Endothelial cell of umbilical vein (primary cell): Measurements from ENCODE around the gene UGT1A9. TPM values are rescaled to one million over a fixed set of nuclear protein-coding genes. Genes with fewer than 3 reads are reported as not detected.

Source experiments
- BruUV-seq: library from RNA; stranded (reverse); fragments of 400-500 nt; replicated peaks from 2 replicates; lab custom pipeline; 2021; lab: Mats Ljungman, UMichigan
- CTCF ChIA-PET: fragments of 300-600, 350-600 bp; sonication (Branson Sonifier 250); formaldehyde crosslinking; loops from one replicate; lab custom pipeline; 2021; ENCODE audit warnings: antibody characterized with exemption, inconsistent platforms; lab: Charles Lee
- POLR2A ChIA-PET: fragments of 300-600, 350-600 bp; sonication (Branson Sonifier 250); formaldehyde crosslinking; loops from one replicate; lab custom pipeline; 2021; ENCODE audit warnings: antibody characterized with exemption, inconsistent platforms; lab: Charles Lee
- DNase-seq: peaks from one replicate; pipeline ENCODE4 v3.0.0-alpha.2; 2011; ENCODE audit warnings: low read depth, low spot score
- FAIRE-seq: peaks from 2 replicates; lab custom pipeline; 2011; peaks lifted over from hg19 to GRCh38; lab: Jason Lieb, UNC
- H2AFZ ChIP-seq: 2 replicates; pipeline ENCODE4 v1.6.0; 2012; ENCODE audit warnings: low read depth, low read length, control low read depth, inconsistent platforms
- H3K27ac ChIP-seq: 2 replicates; pipeline ENCODE4 v1.5.1; 2011; ENCODE audit warnings: low read depth, mild to moderate bottlenecking, control low read depth, low read length, moderate library complexity; ENCODE audit not compliant: insufficient read depth
- H3K27me3 ChIP-seq, 2 experiments: 2 replicates each; pipeline versions ENCODE4 v1.6.0 to v1.6.1; 2011; ENCODE audit warnings: low read length in 2 of 2, mixed read lengths in 1 of 2; ENCODE audit not compliant: control insufficient read depth in 2 of 2, insufficient read depth in 2 of 2
- H3K36me3 ChIP-seq, 2 experiments: 2 replicates in 1 of 2; 3 replicates in 1 of 2; pipeline ENCODE4 v1.5.1; 2011; ENCODE audit warnings: low read length in 2 of 2, mild to moderate bottlenecking in 1 of 2, moderate library complexity in 1 of 2; ENCODE audit not compliant: control insufficient read depth in 2 of 2, insufficient read depth in 2 of 2; ENCODE audit errors: extremely low read depth in 1 of 2
- H3K4me1 ChIP-seq: 3 replicates; pipeline ENCODE4 v1.5.1; 2011; ENCODE audit warnings: mild to moderate bottlenecking, low read length; ENCODE audit not compliant: control insufficient read depth, insufficient read depth; ENCODE audit errors: extremely low read depth
- H3K4me2 ChIP-seq: 2 replicates; pipeline ENCODE4 v1.6.1; 2011; ENCODE audit warnings: low read length, control low read depth, mixed read lengths; ENCODE audit not compliant: insufficient read depth
- H3K4me3 ChIP-seq, 3 experiments: fragments of 200-600 bp in 1 of 3; sonication (generic), shearing (Covaris generic) in 1 of 3; replicated peaks in 1 of 3; 2 replicates each; pipeline ENCODE4 v1.5.1; 2011 to 2016; ENCODE audit warnings: control low read depth in 3 of 3, low read length in 3 of 3, mild to moderate bottlenecking in 2 of 3, inconsistent platforms in 1 of 3, low read depth in 1 of 3, moderate library complexity in 1 of 3; ENCODE audit not compliant: insufficient read depth in 1 of 3
- H3K79me2 ChIP-seq: 2 replicates; pipeline ENCODE4 v1.6.0; 2012; ENCODE audit warnings: low read length, inconsistent platforms; ENCODE audit not compliant: control insufficient read depth, insufficient read depth
- H3K9ac ChIP-seq: replicated peaks from 2 replicates; pipeline ENCODE3; 2011; ENCODE audit warnings: low read length, control low read depth; ENCODE audit not compliant: insufficient read depth; ENCODE audit errors: extremely low read depth
- H3K9me1 ChIP-seq: replicated peaks from 3 replicates; pipeline ENCODE4 v1.6.0; 2011; ENCODE audit warnings: mild to moderate bottlenecking, low read length; ENCODE audit not compliant: control insufficient read depth, insufficient read depth; ENCODE audit errors: extremely low read depth
- H3K9me3 ChIP-seq: replicated peaks from 2 replicates; pipeline ENCODE4 v1.5.1; 2012; ENCODE audit warnings: low read length, inconsistent platforms; ENCODE audit not compliant: control insufficient read depth, insufficient read depth
- H4K20me1 ChIP-seq: replicated peaks from 2 replicates; pipeline ENCODE3; 2011; ENCODE audit warnings: mild to moderate bottlenecking, low read length; ENCODE audit not compliant: control insufficient read depth, insufficient read depth; ENCODE audit errors: extremely low read depth
- EZH2 ChIP-seq: IDR thresholded peaks from 2 replicates; pipeline ENCODE4 v1.6.1; 2012; ENCODE audit warnings: borderline replicate concordance, low read depth, mild to moderate bottlenecking, moderate library complexity, low read length, inconsistent platforms; ENCODE audit not compliant: severe bottlenecking
- FOS ChIP-seq: IDR thresholded peaks from 2 replicates; pipeline ENCODE4 v1.6.1; 2011; ENCODE audit warnings: mild to moderate bottlenecking, low read length, moderate library complexity, borderline replicate concordance; ENCODE audit not compliant: insufficient read depth
- GATA2 ChIP-seq: IDR thresholded peaks from 2 replicates; pipeline ENCODE4 v1.7.0; 2011; ENCODE audit warnings: low read depth, mild to moderate bottlenecking, moderate library complexity, mixed read lengths, low read length; ENCODE audit not compliant: insufficient read length, insufficient read depth
- JUN ChIP-seq: IDR thresholded peaks from 2 replicates; pipeline ENCODE4 v1.6.1; 2011; ENCODE audit warnings: borderline replicate concordance, low read depth; ENCODE audit not compliant: insufficient read length, insufficient read depth
- MYC ChIP-seq: IDR thresholded peaks from one replicate; pipeline ENCODE4 v1.6.1; 2011; ENCODE audit warnings: mild to moderate bottlenecking, low read depth, low read length
- POLR2A ChIP-seq: IDR thresholded peaks from 2 replicates; pipeline ENCODE4 v1.6.1; 2012; ENCODE audit warnings: low read depth, mild to moderate bottlenecking, control low read depth, low read length
- POLR2AphosphoS5 ChIP-seq: IDR thresholded peaks from 2 replicates; pipeline ENCODE4 v1.6.1; 2012; ENCODE audit warnings: low read depth, mild to moderate bottlenecking, control low read depth, low read length, moderate library complexity; ENCODE audit not compliant: insufficient read depth
- dilution Hi-C: fragments of 300-500 bp; cut with MboI; formaldehyde crosslinking; loops from one replicate; pipeline ENCODE4 v1.15.0; 2019; ENCODE audit warnings: low sequenced_read_pairs; ENCODE audit not compliant: extremely low pct_ligation_motif_present
- intact Hi-C: fragments of 100-400 bp; cut with micrococcal nuclease; formaldehyde crosslinking; loops from one replicate; pipeline ENCODE4 v1.10.0; 2022
- polyA plus RNA-seq, 4 experiments: library from polyadenylated mRNA; depleted of rRNA in 3 of 4; stranded (reverse) in 3 of 4; unstranded in 1 of 4; fragments of >200 nt; gene quantifications; 2 replicates each; pipeline versions ENCODE4 v1.2.1 to v1.2.3, GENCODE V29; 2011 to 2012; ENCODE audit warnings: missing spikeins in 1 of 4
- total RNA-seq: library from RNA; stranded (reverse); gene quantifications from 2 replicates; pipeline ENCODE4 v1.2.3, GENCODE V29; 2021
- TF ChIP-seq, protein P1 (sequence below): IDR thresholded peaks from 2 replicates; pipeline ENCODE4 v1.6.1; 2011; ENCODE audit not compliant: insufficient read depth, insufficient read length
- TF ChIP-seq, protein P2 (sequence below), 2 donors: IDR thresholded peaks; 1 replicate in 1 of 2; 2 replicates in 1 of 2; pipeline ENCODE4 v1.5.1; 2011; ENCODE audit warnings: low read length in 2 of 2, mild to moderate bottlenecking in 2 of 2, moderate library complexity in 2 of 2, control low read depth in 1 of 2, inconsistent platforms in 1 of 2, low read depth in 1 of 2; ENCODE audit not compliant: insufficient read depth in 1 of 2; ENCODE audit errors: extremely low read depth in 1 of 2

The UGT1A9 gene
- total and polyA plus RNA-seq, 2 donors (not counting 3 experiments of a cell fraction or from before 2014, with no cell fraction given) = not detected

DNA sequence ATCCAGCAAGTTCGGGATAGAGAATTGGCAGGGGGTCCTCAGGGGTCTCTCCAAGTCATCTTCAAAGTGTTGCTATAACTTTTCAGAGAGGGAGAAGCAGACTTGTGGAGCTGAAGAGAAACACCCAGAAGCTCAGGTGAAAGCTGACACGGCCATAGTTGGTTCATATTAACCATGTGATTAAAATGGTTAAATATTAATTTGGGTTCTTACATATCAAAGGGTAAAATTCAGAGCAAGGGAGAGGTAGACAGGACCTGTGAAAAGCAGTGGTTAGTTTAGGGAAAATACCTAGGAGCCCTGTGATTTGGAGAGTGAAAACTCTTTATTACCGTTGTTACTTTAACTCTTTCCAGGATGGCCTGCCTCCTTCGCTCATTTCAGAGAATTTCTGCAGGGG is 20.9 kb downstream of the UGT1A9 start, which contains the start of gene UGT1A6:
TSS of gene UGT1A6 (plus strand) at position 243 of the 400 bp plus-strand sequence. CDS start at position 358, 115 bp downstream.
- Histone ChIP-seq H3K36me3 (no peaks in the 10 kb centered on the region), H3K4me1 (peaks cover 17% of the 10 kb centered on the region), H3K79me2 (no peaks in the 10 kb centered on the region), H3K27ac (no peak within 1 kb of the TSS), H3K9me3 (no peaks in the 10 kb centered on the region), H3K9ac (no peak within 1 kb of the TSS), H3K9me1 (no peaks in the 10 kb centered on the region), H3K4me3 (no peak within 1 kb of the TSS), H3K4me2 (no peak within 1 kb of the TSS), H2AFZ (no peak within 1 kb of the TSS), H3K27me3 (no peaks in the 10 kb centered on the region), H4K20me1 (no peaks in the 10 kb centered on the region)
- intact Hi-C loops = no loop called here
- no TSS peak for BruUV-seq
- ChIA-PET CTCF (no interaction called here), POLR2A (no interaction called here)
- FAIRE-seq (no peak), DNase-seq (no peak)
- dilution Hi-C loops = no loop called here
- no peak for TF ChIP-seq GATA2

DNA sequence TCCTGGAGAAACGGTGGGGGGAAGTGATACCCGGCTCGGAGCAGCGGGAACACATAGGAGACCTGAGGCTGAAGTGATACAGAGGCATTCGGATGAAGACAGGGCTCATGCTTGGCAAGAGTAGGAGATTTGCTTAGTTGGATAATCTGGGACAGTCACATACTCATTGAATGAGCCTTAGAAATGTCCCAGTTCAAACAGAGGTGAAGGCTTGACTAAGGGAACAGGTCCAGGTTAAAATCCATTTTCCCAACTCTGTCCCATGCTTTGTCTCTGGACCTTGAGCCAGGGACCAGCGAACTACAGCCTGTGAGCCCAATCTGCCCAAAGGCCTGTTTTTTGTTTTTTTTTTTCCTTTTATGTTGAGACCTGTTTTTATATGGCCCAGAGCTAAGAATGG is 22.3 kb downstream of the UGT1A9 start:
- H3K27me3 ChIP-seq = no peaks in the 10 kb centered on the region
- ChIA-PET POLR2A (no interaction called here), CTCF (no interaction called here)
- no peaks in the 10 kb centered on the region for H3K36me3 ChIP-seq
- H3K4me2 ChIP-seq = no peak overlapping the region
- H2AFZ ChIP-seq = no peak overlapping the region
- peaks cover 15% of the 10 kb centered on the region for H3K4me1 ChIP-seq
- H3K9me1 ChIP-seq = no peaks in the 10 kb centered on the region
- FAIRE-seq = no peak
- H3K27ac ChIP-seq = no peak overlapping the region
- TF ChIP-seq MYC (no peak), JUN (no peak), POLR2AphosphoS5 (no peak), POLR2A (no peak), EZH2 (no peak), GATA2 (no peak), FOS (no peak)
- TF ChIP-seq, protein P1, sequence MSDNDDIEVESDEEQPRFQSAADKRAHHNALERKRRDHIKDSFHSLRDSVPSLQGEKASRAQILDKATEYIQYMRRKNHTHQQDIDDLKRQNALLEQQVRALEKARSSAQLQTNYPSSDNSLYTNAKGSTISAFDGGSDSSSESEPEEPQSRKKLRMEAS = no peak
- TF ChIP-seq, protein P2, sequence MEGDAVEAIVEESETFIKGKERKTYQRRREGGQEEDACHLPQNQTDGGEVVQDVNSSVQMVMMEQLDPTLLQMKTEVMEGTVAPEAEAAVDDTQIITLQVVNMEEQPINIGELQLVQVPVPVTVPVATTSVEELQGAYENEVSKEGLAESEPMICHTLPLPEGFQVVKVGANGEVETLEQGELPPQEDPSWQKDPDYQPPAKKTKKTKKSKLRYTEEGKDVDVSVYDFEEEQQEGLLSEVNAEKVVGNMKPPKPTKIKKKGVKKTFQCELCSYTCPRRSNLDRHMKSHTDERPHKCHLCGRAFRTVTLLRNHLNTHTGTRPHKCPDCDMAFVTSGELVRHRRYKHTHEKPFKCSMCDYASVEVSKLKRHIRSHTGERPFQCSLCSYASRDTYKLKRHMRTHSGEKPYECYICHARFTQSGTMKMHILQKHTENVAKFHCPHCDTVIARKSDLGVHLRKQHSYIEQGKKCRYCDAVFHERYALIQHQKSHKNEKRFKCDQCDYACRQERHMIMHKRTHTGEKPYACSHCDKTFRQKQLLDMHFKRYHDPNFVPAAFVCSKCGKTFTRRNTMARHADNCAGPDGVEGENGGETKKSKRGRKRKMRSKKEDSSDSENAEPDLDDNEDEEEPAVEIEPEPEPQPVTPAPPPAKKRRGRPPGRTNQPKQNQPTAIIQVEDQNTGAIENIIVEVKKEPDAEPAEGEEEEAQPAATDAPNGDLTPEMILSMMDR (IDR thresholded peaks at IDR 0.05; ENCODE audit: extremely low read depth in 1 of 2, insufficient read depth in 1 of 2, low read depth in 1 of 2, low read length in 2 of 2) = no peak
- no peaks in the 10 kb centered on the region for H3K79me2 ChIP-seq
- H3K4me3 ChIP-seq = no peak overlapping the region
- H3K9ac ChIP-seq = no peak overlapping the region
- DNase-seq = no peak
- dilution Hi-C loops (no loop called here), intact Hi-C loops (no loop called here)
- no peaks in the 10 kb centered on the region for H4K20me1 ChIP-seq
- no TSS peak for BruUV-seq
- no peaks in the 10 kb centered on the region for H3K9me3 ChIP-seq
